Cardiac muscle cell (in vitro differentiated cells and primary cell): ENCODE measurements around the gene GNAT1. TPM values are rescaled to one million over a fixed set of nuclear protein-coding genes. Genes with fewer than 3 reads are reported as not detected.

ENCODE experiments used
- DNase-seq, 2 donors: peaks; one replicate each; pipeline versions ENCODE4 v3.0.0 to v3.0.0-alpha.2; 2010 to 2017; ENCODE audit warnings: low read depth in 1 of 2, low spot score in 1 of 2
- H3K27ac ChIP-seq: fragments of 200-600 bp; sonication (generic); 2 replicates; pipeline ENCODE4 v1.5.1; 2016
- H3K27me3 ChIP-seq: fragments of 200-600 bp; sonication (generic); 2 replicates; pipeline ENCODE4 v1.6.0; 2016; ENCODE audit warnings: control low read depth
- H3K36me3 ChIP-seq: fragments of 200-600 bp; sonication (generic); 2 replicates; pipeline ENCODE4 v1.5.1; 2016; ENCODE audit warnings: control low read depth
- H3K4me1 ChIP-seq: fragments of 200-600 bp; sonication (generic); 2 replicates; pipeline ENCODE4 v1.8.1; 2017; ENCODE audit warnings: low read depth, mild to moderate bottlenecking, mixed run types
- H3K4me3 ChIP-seq: fragments of 200-600 bp; sonication (generic); 2 replicates; pipeline ENCODE4 v1.5.1; 2016; ENCODE audit warnings: mild to moderate bottlenecking
- H3K9me3 ChIP-seq: fragments of 200-600 bp; sonication (generic); 2 replicates; pipeline ENCODE4 v1.5.1; 2017; ENCODE audit warnings: low read depth, mild to moderate bottlenecking, control low read depth
- CTCF ChIP-seq: IDR thresholded peaks from 2 replicates; pipeline ENCODE4 v1.5.1; 2012; ENCODE audit warnings: low read depth, mild to moderate bottlenecking, low read length
- polyA plus RNA-seq: library from polyadenylated mRNA; unstranded; fragments of >200 nt; fragmentation: Nextera tagmentation; extraction: Ambion mirVana; gene quantifications from 2 replicates; pipeline ENCODE4 v1.2.1, GENCODE V29; 2016
- total RNA-seq: library from RNA; depleted of rRNA; stranded (reverse); fragments of >200 nt; gene quantifications from 2 replicates; pipeline ENCODE4 v1.2.3, GENCODE V29; 2016

The GNAT1 gene
- total and polyA plus RNA-seq, 2 experiments from 2014 or later = not detected

GRCh38 chr3:50221051-50221410 lies 29.6 kb downstream of the GNAT1 start:
- Histone ChIP-seq H3K9me3 (no peaks in the 10 kb centered on the region), H3K36me3 (no peaks in the 10 kb centered on the region), H3K4me1 (peaks cover 5% of the 10 kb centered on the region), H3K27ac (no peak overlapping the region), H3K4me3 (no peak overlapping the region), H3K27me3 (no peaks in the 10 kb centered on the region)
- no peak for TF ChIP-seq CTCF
- DNase-seq = no peak

- no peaks in the 10 kb centered on the region for H3K27me3 ChIP-seq
- no peak for DNase-seq
These were observed 30.2 kb downstream of the GNAT1 start for GRCh38 chr3:50221411-50222168.

GRCh38 chr3:50222169-50222528 lies 30.7 kb downstream of the GNAT1 start:
- no peak overlapping the region for H3K27ac ChIP-seq
- H3K4me3 ChIP-seq = no peak overlapping the region
- no peaks in the 10 kb centered on the region for H3K9me3 ChIP-seq
- no peak for TF ChIP-seq CTCF
- H3K27me3 ChIP-seq = no peaks in the 10 kb centered on the region
- DNase-seq = no peak
- peaks cover 3% of the 10 kb centered on the region for H3K4me1 ChIP-seq
- H3K36me3 ChIP-seq = no peaks in the 10 kb centered on the region

More at GRCh38 chr3:50221411-50222168, 30.2 kb downstream of the GNAT1 start:
- no peaks in the 10 kb centered on the region for H3K36me3 ChIP-seq
- H3K9me3 ChIP-seq = no peaks in the 10 kb centered on the region
- H3K27ac ChIP-seq = no peak overlapping the region
- H3K4me1 ChIP-seq = peaks cover 3% of the 10 kb centered on the region
- no peak overlapping the region for H3K4me3 ChIP-seq
- no peak for TF ChIP-seq CTCF

- Histone ChIP-seq H3K4me3 (no peak overlapping the region), H3K27ac (no peak overlapping the region), H3K27me3 (no peaks in the 10 kb centered on the region), H3K36me3 (no peaks in the 10 kb centered on the region), H3K9me3 (no peaks in the 10 kb centered on the region), H3K4me1 (peaks cover 10% of the 10 kb centered on the region)
- no peak for TF ChIP-seq CTCF
- DNase-seq = no peak
These were observed 33.2 kb downstream of the GNAT1 start for GRCh38 chr3:50224639-50225038.

- peak; percentile 43 to 49 for DNase-seq
- Histone ChIP-seq H3K4me3 (peak overlapping the region; percentile 49), H3K4me1 (peaks cover 10% of the 10 kb centered on the region), H3K36me3 (no peaks in the 10 kb centered on the region), H3K27ac (no peak overlapping the region), H3K27me3 (no peaks in the 10 kb centered on the region), H3K9me3 (no peaks in the 10 kb centered on the region)
- TF ChIP-seq CTCF = no peak
These were observed 35.5 kb downstream of the GNAT1 start for GRCh38 chr3:50226888-50227389.
